Endothelial cell of umbilical vein (primary cell): ENCODE results near the gene NRXN3. TPM values are rescaled to one million over a fixed set of nuclear protein-coding genes. Genes with fewer than 3 reads are reported as not detected.

ENCODE experiments used
- BruUV-seq: library from RNA; stranded (reverse); fragments of 400-500 nt; replicated peaks from 2 replicates; lab custom pipeline; 2021; lab: Mats Ljungman, UMichigan
- CTCF ChIA-PET: fragments of 300-600, 350-600 bp; sonication (Branson Sonifier 250); formaldehyde crosslinking; loops from one replicate; lab custom pipeline; 2021; ENCODE audit warnings: antibody characterized with exemption, inconsistent platforms; lab: Charles Lee
- POLR2A ChIA-PET: fragments of 300-600, 350-600 bp; sonication (Branson Sonifier 250); formaldehyde crosslinking; loops from one replicate; lab custom pipeline; 2021; ENCODE audit warnings: antibody characterized with exemption, inconsistent platforms; lab: Charles Lee
- DNase-seq: peaks from one replicate; pipeline ENCODE4 v3.0.0-alpha.2; 2011; ENCODE audit warnings: low read depth, low spot score
- FAIRE-seq: peaks from 2 replicates; lab custom pipeline; 2011; peaks lifted over from hg19 to GRCh38; lab: Jason Lieb, UNC
- H2AFZ ChIP-seq: 2 replicates; pipeline ENCODE4 v1.6.0; 2012; ENCODE audit warnings: low read depth, low read length, control low read depth, inconsistent platforms
- H3K27ac ChIP-seq: 2 replicates; pipeline ENCODE4 v1.5.1; 2011; ENCODE audit warnings: low read depth, mild to moderate bottlenecking, control low read depth, low read length, moderate library complexity; ENCODE audit not compliant: insufficient read depth
- H3K27me3 ChIP-seq, 2 experiments: 2 replicates each; pipeline versions ENCODE4 v1.6.0 to v1.6.1; 2011; ENCODE audit warnings: low read length in 2 of 2, mixed read lengths in 1 of 2; ENCODE audit not compliant: control insufficient read depth in 2 of 2, insufficient read depth in 2 of 2
- H3K36me3 ChIP-seq, 2 experiments: 2 replicates in 1 of 2; 3 replicates in 1 of 2; pipeline ENCODE4 v1.5.1; 2011; ENCODE audit warnings: low read length in 2 of 2, mild to moderate bottlenecking in 1 of 2, moderate library complexity in 1 of 2; ENCODE audit not compliant: control insufficient read depth in 2 of 2, insufficient read depth in 2 of 2; ENCODE audit errors: extremely low read depth in 1 of 2
- H3K4me1 ChIP-seq: 3 replicates; pipeline ENCODE4 v1.5.1; 2011; ENCODE audit warnings: mild to moderate bottlenecking, low read length; ENCODE audit not compliant: control insufficient read depth, insufficient read depth; ENCODE audit errors: extremely low read depth
- H3K4me2 ChIP-seq: 2 replicates; pipeline ENCODE4 v1.6.1; 2011; ENCODE audit warnings: low read length, control low read depth, mixed read lengths; ENCODE audit not compliant: insufficient read depth
- H3K4me3 ChIP-seq, 3 experiments: fragments of 200-600 bp in 1 of 3; sonication (generic), shearing (Covaris generic) in 1 of 3; replicated peaks in 1 of 3; 2 replicates each; pipeline ENCODE4 v1.5.1; 2011 to 2016; ENCODE audit warnings: control low read depth in 3 of 3, low read length in 3 of 3, mild to moderate bottlenecking in 2 of 3, inconsistent platforms in 1 of 3, low read depth in 1 of 3, moderate library complexity in 1 of 3; ENCODE audit not compliant: insufficient read depth in 1 of 3
- H3K79me2 ChIP-seq: 2 replicates; pipeline ENCODE4 v1.6.0; 2012; ENCODE audit warnings: low read length, inconsistent platforms; ENCODE audit not compliant: control insufficient read depth, insufficient read depth
- H3K9ac ChIP-seq: replicated peaks from 2 replicates; pipeline ENCODE3; 2011; ENCODE audit warnings: low read length, control low read depth; ENCODE audit not compliant: insufficient read depth; ENCODE audit errors: extremely low read depth
- H3K9me1 ChIP-seq: replicated peaks from 3 replicates; pipeline ENCODE4 v1.6.0; 2011; ENCODE audit warnings: mild to moderate bottlenecking, low read length; ENCODE audit not compliant: control insufficient read depth, insufficient read depth; ENCODE audit errors: extremely low read depth
- H3K9me3 ChIP-seq: replicated peaks from 2 replicates; pipeline ENCODE4 v1.5.1; 2012; ENCODE audit warnings: low read length, inconsistent platforms; ENCODE audit not compliant: control insufficient read depth, insufficient read depth
- H4K20me1 ChIP-seq: replicated peaks from 2 replicates; pipeline ENCODE3; 2011; ENCODE audit warnings: mild to moderate bottlenecking, low read length; ENCODE audit not compliant: control insufficient read depth, insufficient read depth; ENCODE audit errors: extremely low read depth
- CTCF ChIP-seq, 2 donors: IDR thresholded peaks; 1 replicate in 1 of 2; 2 replicates in 1 of 2; pipeline ENCODE4 v1.5.1; 2011; ENCODE audit warnings: low read length in 2 of 2, mild to moderate bottlenecking in 2 of 2, moderate library complexity in 2 of 2, control low read depth in 1 of 2, inconsistent platforms in 1 of 2, low read depth in 1 of 2; ENCODE audit not compliant: insufficient read depth in 1 of 2; ENCODE audit errors: extremely low read depth in 1 of 2
- EZH2 ChIP-seq: IDR thresholded peaks from 2 replicates; pipeline ENCODE4 v1.6.1; 2012; ENCODE audit warnings: borderline replicate concordance, low read depth, mild to moderate bottlenecking, moderate library complexity, low read length, inconsistent platforms; ENCODE audit not compliant: severe bottlenecking
- FOS ChIP-seq: IDR thresholded peaks from 2 replicates; pipeline ENCODE4 v1.6.1; 2011; ENCODE audit warnings: mild to moderate bottlenecking, low read length, moderate library complexity, borderline replicate concordance; ENCODE audit not compliant: insufficient read depth
- GATA2 ChIP-seq: IDR thresholded peaks from 2 replicates; pipeline ENCODE4 v1.7.0; 2011; ENCODE audit warnings: low read depth, mild to moderate bottlenecking, moderate library complexity, mixed read lengths, low read length; ENCODE audit not compliant: insufficient read length, insufficient read depth
- JUN ChIP-seq: IDR thresholded peaks from 2 replicates; pipeline ENCODE4 v1.6.1; 2011; ENCODE audit warnings: borderline replicate concordance, low read depth; ENCODE audit not compliant: insufficient read length, insufficient read depth
- MAX ChIP-seq: IDR thresholded peaks from 2 replicates; pipeline ENCODE4 v1.6.1; 2011; ENCODE audit not compliant: insufficient read depth, insufficient read length
- MYC ChIP-seq: IDR thresholded peaks from one replicate; pipeline ENCODE4 v1.6.1; 2011; ENCODE audit warnings: mild to moderate bottlenecking, low read depth, low read length
- POLR2A ChIP-seq: IDR thresholded peaks from 2 replicates; pipeline ENCODE4 v1.6.1; 2012; ENCODE audit warnings: low read depth, mild to moderate bottlenecking, control low read depth, low read length
- POLR2AphosphoS5 ChIP-seq: IDR thresholded peaks from 2 replicates; pipeline ENCODE4 v1.6.1; 2012; ENCODE audit warnings: low read depth, mild to moderate bottlenecking, control low read depth, low read length, moderate library complexity; ENCODE audit not compliant: insufficient read depth
- dilution Hi-C: fragments of 300-500 bp; cut with MboI; formaldehyde crosslinking; loops from one replicate; pipeline ENCODE4 v1.15.0; 2019; ENCODE audit warnings: low sequenced_read_pairs; ENCODE audit not compliant: extremely low pct_ligation_motif_present
- intact Hi-C: fragments of 100-400 bp; cut with micrococcal nuclease; formaldehyde crosslinking; loops from one replicate; pipeline ENCODE4 v1.10.0; 2022
- polyA plus RNA-seq, 4 experiments: library from polyadenylated mRNA; depleted of rRNA in 3 of 4; stranded (reverse) in 3 of 4; unstranded in 1 of 4; fragments of >200 nt; gene quantifications; 2 replicates each; pipeline versions ENCODE4 v1.2.1 to v1.2.3, GENCODE V29; 2011 to 2012; ENCODE audit warnings: missing spikeins in 1 of 4
- total RNA-seq: library from RNA; stranded (reverse); gene quantifications from 2 replicates; pipeline ENCODE4 v1.2.3, GENCODE V29; 2021

NRXN3 gene
- total and polyA plus RNA-seq, 2 donors (not counting 3 experiments of a cell fraction or from before 2014, with no cell fraction given) = 0.72 to 4.2 TPM

GRCh38 chr14:78767436-78767835, 597.3 kb downstream of the NRXN3 start:
- H3K9me3 ChIP-seq = no peaks in the 10 kb centered on the region
- no peak overlapping the region for H2AFZ ChIP-seq
- H3K27me3 ChIP-seq = no peaks in the 10 kb centered on the region
- no peak overlapping the region for H3K4me2 ChIP-seq
- FAIRE-seq = no peak
- H3K9me1 ChIP-seq = no peaks in the 10 kb centered on the region
- POLR2A ChIA-PET = no interaction called here
- H3K36me3 ChIP-seq = no peaks in the 10 kb centered on the region
- dilution Hi-C loops = no loop called here
- intact Hi-C loops = no loop called here
- no peak overlapping the region for H3K4me3 ChIP-seq
- CTCF ChIA-PET = no interaction called here
- H3K79me2 ChIP-seq = no peaks in the 10 kb centered on the region
- no peak for DNase-seq
- H3K9ac ChIP-seq = no peak overlapping the region
- no peaks in the 10 kb centered on the region for H3K4me1 ChIP-seq
- BruUV-seq = no TSS peak
- no peaks in the 10 kb centered on the region for H4K20me1 ChIP-seq
- H3K27ac ChIP-seq = no peak overlapping the region
- TF ChIP-seq FOS = no peak
- TF ChIP-seq GATA2 = no peak
- TF ChIP-seq EZH2 = no peak
- TF ChIP-seq MYC = no peak
- TF ChIP-seq CTCF (IDR thresholded peaks at IDR 0.05; ENCODE audit: extremely low read depth in 1 of 2, insufficient read depth in 1 of 2, low read depth in 1 of 2, low read length in 2 of 2) = no peak
- TF ChIP-seq JUN = no peak

GRCh38 chr14:78782551-78782950, 612.4 kb downstream of the NRXN3 start:
- no peaks in the 10 kb centered on the region for H3K9me3 ChIP-seq
- ChIA-PET CTCF (no interaction called here), POLR2A (no interaction called here)
- intact Hi-C loops = no loop called here
- no peak overlapping the region for H3K27ac ChIP-seq
- no peak overlapping the region for H3K4me2 ChIP-seq
- BruUV-seq = no TSS peak
- no peaks in the 10 kb centered on the region for H3K27me3 ChIP-seq
- H4K20me1 ChIP-seq = no peaks in the 10 kb centered on the region
- H3K9ac ChIP-seq = no peak overlapping the region
- H3K9me1 ChIP-seq = no peaks in the 10 kb centered on the region
- dilution Hi-C loops = no loop called here
- no peak overlapping the region for H3K4me3 ChIP-seq
- no peaks in the 10 kb centered on the region for H3K4me1 ChIP-seq
- TF ChIP-seq FOS (no peak), MYC (no peak), EZH2 (no peak), POLR2A (no peak), JUN (no peak), GATA2 (no peak), MAX (no peak), POLR2AphosphoS5 (no peak)
- H2AFZ ChIP-seq = no peak overlapping the region
- H3K79me2 ChIP-seq = no peaks in the 10 kb centered on the region
- DNase-seq (no peak), FAIRE-seq (no peak)
- H3K36me3 ChIP-seq = no peaks in the 10 kb centered on the region
